GM06990 (cell line): ENCODE measurements around the gene ELK4.

Experiments
- DNase-seq: peaks from one replicate; pipeline ENCODE4 v3.0.0-alpha.2; 2011; ENCODE audit not compliant: insufficient read length; ENCODE audit errors: extremely low read depth
- H3K27me3 ChIP-seq: replicated peaks from 2 replicates; pipeline ENCODE4 v1.6.0; 2011; ENCODE audit warnings: low read length; ENCODE audit not compliant: control insufficient read depth, insufficient read depth
- H3K36me3 ChIP-seq: 2 replicates; pipeline ENCODE4 v1.5.1; 2011; ENCODE audit warnings: low read length; ENCODE audit not compliant: control insufficient read depth, insufficient read depth
- H3K4me3 ChIP-seq: replicated peaks from 2 replicates; pipeline ENCODE4 v1.5.1; 2011; ENCODE audit warnings: low read depth, mild to moderate bottlenecking, control low read depth, low read length
- CTCF ChIP-seq: IDR thresholded peaks from 2 replicates; pipeline ENCODE4 v1.5.1; 2011; ENCODE audit warnings: low read length, control low read depth, mild to moderate bottlenecking, inconsistent platforms; ENCODE audit not compliant: insufficient read depth, poor library complexity, severe bottlenecking

Gene ELK4

GRCh38 chr1:205584732-205585131 is 47.1 kb downstream of the ELK4 start:
- TF ChIP-seq CTCF, result peak; percentile 60
- no peak for DNase-seq

GRCh38 chr1:205583461-205584130 is 48.2 kb downstream of the ELK4 start:
- no peak overlapping the region for H3K4me3 ChIP-seq
- DNase-seq, result no peak
- TF ChIP-seq CTCF, result no peak
- H3K27me3 ChIP-seq, result peaks cover 2% of the 10 kb centered on the region
- no peaks in the 10 kb centered on the region for H3K36me3 ChIP-seq

More at GRCh38 chr1:205584732-205585131, 47.1 kb downstream of the ELK4 start:
- Histone ChIP-seq H3K27me3 (no peaks in the 10 kb centered on the region; the same call in 1 of the 2 replicates), H3K36me3 (no peaks in the 10 kb centered on the region), H3K4me3 (no peak overlapping the region)

- peaks cover 3% of the 10 kb centered on the region for H3K27me3 ChIP-seq
- no peaks in the 10 kb centered on the region for H3K36me3 ChIP-seq
- no peak for DNase-seq
- no peak overlapping the region for H3K4me3 ChIP-seq
- no peak for TF ChIP-seq CTCF
Observed at GRCh38 chr1:205582471-205583291, 49.1 kb downstream of the ELK4 start.

- Histone ChIP-seq H3K36me3 (no peaks in the 10 kb centered on the region), H3K4me3 (no peak overlapping the region), H3K27me3 (peaks cover 5% of the 10 kb centered on the region)
- TF ChIP-seq CTCF, result no peak
- no peak for DNase-seq
Observed at GRCh38 chr1:205582046-205582445, 49.8 kb downstream of the ELK4 start.

GRCh38 chr1:205581321-205581980 is 50.4 kb downstream of the ELK4 start:
- no peaks in the 10 kb centered on the region for H3K36me3 ChIP-seq
- no peak for TF ChIP-seq CTCF
- no peak for DNase-seq
- H3K4me3 ChIP-seq, result no peak overlapping the region
- H3K27me3 ChIP-seq, result peaks cover 5% of the 10 kb centered on the region
